HepG2 (cell line): ENCODE measurements around the gene HELZ. TPM values are rescaled to one million over a fixed set of nuclear protein-coding genes. Genes with fewer than 3 reads are reported as not detected.

ENCODE experiments used
- CBX2 ChIP-seq, 2 experiments: fragments of 200-600 bp in 1 of 2; sonication (generic); formaldehyde crosslinking in 1 of 2; IDR thresholded peaks; 2 replicates each; pipeline versions ENCODE4 v1.7.0 to v1.8.1; 2018 to 2022; ENCODE audit warnings: low read depth in 2 of 2, low read length in 1 of 2, mild to moderate bottlenecking in 1 of 2, missing genetic modification reagents in 1 of 2
- CERS6 ChIP-seq: sonication (generic); formaldehyde crosslinking; IDR thresholded peaks from 2 replicates; pipeline ENCODE4 v1.5.0; 2020; ENCODE audit warnings: missing genetic modification reagents
- ISX ChIP-seq: sonication (generic); formaldehyde crosslinking; conservative IDR thresholded peaks from 2 replicates; pipeline ENCODE4 v1.5.0; 2020; ENCODE audit warnings: missing genetic modification reagents
- JARID2 ChIP-seq: sonication (generic); formaldehyde crosslinking; IDR thresholded peaks from 2 replicates; pipeline ENCODE4 v1.8.1; 2023; ENCODE audit warnings: missing genetic modification reagents, inconsistent platforms; ENCODE audit not compliant: insufficient replicate concordance
- MAFF ChIP-seq: IDR thresholded peaks from 2 replicates; pipeline ENCODE4 v1.6.1; 2011; ENCODE audit warnings: low read depth, low read length, improper control_type of control experiment
- PHB2 ChIP-seq: fragments of 450-650 bp; IDR thresholded peaks from 2 replicates; pipeline ENCODE4 v1.6.1; 2018; ENCODE audit not compliant: partially characterized antibody
- SIN3B ChIP-seq: fragments of 150-350 bp; IDR thresholded peaks from 2 replicates; pipeline ENCODE4 v1.6.1; 2014; ENCODE audit warnings: low read length
- SPEN ChIP-seq: sonication (generic); formaldehyde crosslinking; IDR thresholded peaks from 2 replicates; pipeline ENCODE4 v1.5.1; 2020; ENCODE audit warnings: low read depth, mild to moderate bottlenecking, missing genetic modification reagents
- ZBTB21 ChIP-seq: sonication (generic); formaldehyde crosslinking; IDR thresholded peaks from 2 replicates; pipeline ENCODE4 v1.4.0; 2020; ENCODE audit warnings: missing genetic modification reagents
- ZHX2 ChIP-seq, 2 experiments: sonication (generic) in 1 of 2; formaldehyde crosslinking in 1 of 2; IDR thresholded peaks; 2 replicates each; pipeline versions ENCODE4 v1.6.1 to v1.9.0; 2014 to 2022; ENCODE audit warnings: antibody characterized with exemption in 1 of 2, borderline replicate concordance in 1 of 2, inconsistent platforms in 1 of 2, low read depth in 1 of 2, missing genetic modification reagents in 1 of 2
- ZNF577 ChIP-seq: sonication (generic); formaldehyde crosslinking; IDR thresholded peaks from 2 replicates; pipeline ENCODE4 v1.4.0; 2020; ENCODE audit warnings: mild to moderate bottlenecking, low read depth, missing genetic modification reagents, borderline replicate concordance
- ZSCAN9 ChIP-seq: IDR thresholded peaks from 2 replicates; pipeline ENCODE4 v1.6.1; 2016; ENCODE audit warnings: borderline replicate concordance
- polyA plus RNA-seq, 8 experiments: library from polyadenylated mRNA; depleted of rRNA in 3 of 8; stranded (reverse) in 7 of 8; unstranded in 1 of 8; fragments of >200 nt; fragmentation: Illumina TruSeq in 4 of 8; extraction: Trizol in 4 of 8; gene quantifications; 2 replicates each; pipeline versions ENCODE4 v1.2.1 to v1.2.3, GENCODE V29; 2011 to 2016; ENCODE audit warnings: low read depth in 4 of 8, missing spikeins in 1 of 8, mixed read lengths in 1 of 8; ENCODE audit not compliant: insufficient read depth in 1 of 8
- total RNA-seq, 5 experiments: library from RNA; depleted of rRNA; stranded (reverse); fragments of >200 nt; fragmentation: Illumina TruSeq; extraction: Trizol; gene quantifications; 2 replicates each; pipeline ENCODE4 v1.2.3, GENCODE V29; 2016; ENCODE audit warnings: low read depth in 1 of 5

Gene HELZ
- total and polyA plus RNA-seq, 2 of the 13 experiments (the other 11 are each of a cell fraction or from before 2014, with no cell fraction given), result 35.3 to 52.4 TPM

- no peak for TF ChIP-seq ZHX2 (IDR thresholded peaks at IDR 0.05; ENCODE audit: low read depth)
- no peak for TF ChIP-seq ZHX2 (CRISPR knock-in tag; IDR thresholded peaks at IDR 0.05; ENCODE audit: borderline replicate concordance)
- no peak for TF ChIP-seq CBX2 (IDR thresholded peaks at IDR 0.05; ENCODE audit: low read depth, low read length)
- no peak for TF ChIP-seq CBX2 (CRISPR knock-in tag; IDR thresholded peaks at IDR 0.05; ENCODE audit: low read depth)
- no peak for TF ChIP-seq SIN3B
- TF ChIP-seq ZSCAN9 (CRISPR knock-in tag), result no peak
- no peak for TF ChIP-seq ISX (CRISPR knock-in tag)
- TF ChIP-seq ZBTB21 (CRISPR knock-in tag), result no peak
- TF ChIP-seq JARID2, result no peak
- no peak for TF ChIP-seq SPEN (CRISPR knock-in tag)
- no peak for TF ChIP-seq ZNF577
- TF ChIP-seq CERS6, result no peak
- no peak for TF ChIP-seq PHB2
- TF ChIP-seq MAFF, result no peak
These were observed 152.7 kb downstream of the HELZ start (continued) for GRCh38 chr17:67092291-67092690.
